ENCODE measurements around the gene MAGEA4. TPM values are rescaled to one million over a fixed set of nuclear protein-coding genes. Genes with fewer than 3 reads are reported as not detected.

The MAGEA4 gene
- total and polyA plus RNA-seq, 10 donors, result not detected

GRCh38 chrX:151920101-151920500, 7.4 kb downstream of the MAGEA4 start:
- Histone ChIP-seq H3K4me3 (no peak overlapping the region), H3K9me3 (no peaks in the 10 kb centered on the region), H3K36me3 (no peaks in the 10 kb centered on the region), H3K4me1 (no peaks in the 10 kb centered on the region), H3K27me3 (replicated peaks in 1 of 7) (no peaks in the 10 kb centered on the region), H3K27ac (no peak overlapping the region)
- DNase-seq, result peak; percentile 62
- no peak for TF ChIP-seq POLR2A (IDR thresholded peaks at IDR 0.05)
- no peak for TF ChIP-seq CTCF (IDR thresholded peaks at IDR 0.05 in 8 of 11, conservative IDR thresholded peaks at IDR 0.05 in 3 of 11)
- no peak for TF ChIP-seq POLR2AphosphoS5 (IDR thresholded peaks at IDR 0.05)
- intact Hi-C loops (cut with DNase I; ENCODE audit: low total_unique reads), result no loop called here
- WGBS, 5 donors, result 89 to 100% (median 93%) methylated on average over 2 to 12 of the region's 12 CpGs

- Histone ChIP-seq H3K4me1 (no peaks in the 10 kb centered on the region), H3K4me3 (no peak overlapping the region), H3K36me3 (no peaks in the 10 kb centered on the region), H3K9me3 (no peaks in the 10 kb centered on the region), H3K27me3 (replicated peaks in 1 of 7) (no peaks in the 10 kb centered on the region), H3K27ac (no peak overlapping the region)
- 60 to 82% (median 64%) methylated on average over 2 to 6 of the region's 6 CpGs for WGBS, 5 donors
- intact Hi-C loops (cut with DNase I; ENCODE audit: low total_unique reads), result no loop called here
- no peak for DNase-seq
- no peak for TF ChIP-seq POLR2A (IDR thresholded peaks at IDR 0.05)
- TF ChIP-seq CTCF (IDR thresholded peaks at IDR 0.05 in 8 of 11, conservative IDR thresholded peaks at IDR 0.05 in 3 of 11), result no peak
- TF ChIP-seq POLR2AphosphoS5 (IDR thresholded peaks at IDR 0.05), result no peak
Observed at GRCh38 chrX:151920530-151920929, 7.8 kb downstream of the MAGEA4 start.

- TF ChIP-seq POLR2AphosphoS5 (IDR thresholded peaks at IDR 0.05) (no peak), POLR2A (IDR thresholded peaks at IDR 0.05) (no peak), CTCF (IDR thresholded peaks at IDR 0.05 in 8 of 11, conservative IDR thresholded peaks at IDR 0.05 in 3 of 11) (no peak)
- Histone ChIP-seq H3K4me3 (no peak overlapping the region), H3K36me3 (no peaks in the 10 kb centered on the region), H3K4me1 (no peaks in the 10 kb centered on the region), H3K9me3 (no peaks in the 10 kb centered on the region), H3K27me3 (replicated peaks in 1 of 7) (no peaks in the 10 kb centered on the region), H3K27ac (no peak overlapping the region)
- intact Hi-C loops (cut with DNase I; ENCODE audit: low total_unique reads), result no loop called here
- WGBS, 5 donors, result 82 to 96% (median 88%) methylated on average over 5 to 10 of the region's 10 CpGs
- peak; percentile 54 for DNase-seq
Observed at GRCh38 chrX:151921292-151921691, 8.6 kb downstream of the MAGEA4 start.

- Histone ChIP-seq H3K9me3 (no peaks in the 10 kb centered on the region), H3K4me3 (no peak overlapping the region), H3K27me3 (replicated peaks in 1 of 7) (no peaks in the 10 kb centered on the region), H3K27ac (no peak overlapping the region), H3K4me1 (no peaks in the 10 kb centered on the region), H3K36me3 (no peaks in the 10 kb centered on the region)
- 64 to 91% (median 81%) methylated on average over 3 to 5 of the region's 5 CpGs for WGBS, 5 donors
- no peak for DNase-seq
- intact Hi-C loops (cut with DNase I; ENCODE audit: low total_unique reads), result no loop called here
- TF ChIP-seq POLR2AphosphoS5 (IDR thresholded peaks at IDR 0.05) (no peak), POLR2A (IDR thresholded peaks at IDR 0.05) (no peak), CTCF (IDR thresholded peaks at IDR 0.05 in 8 of 11, conservative IDR thresholded peaks at IDR 0.05 in 3 of 11) (no peak)
Observed at GRCh38 chrX:151921866-151922265, 9.2 kb downstream of the MAGEA4 start.
